Activated CD8-positive, alpha-beta memory T cell treated with anti-CD3 and anti-CD28 coated beads for 48 hours (primary cell): ENCODE data around the gene IL1RAPL2.
"Not testable (repeated sequence)": the region's sequence is repeated elsewhere in the genome, so short reads cannot be mapped to it uniquely, and the experiment has no call there.

Experiments
- DNase-seq, 3 experiments: peaks; one replicate each; pipeline ENCODE4 v3.0.0-alpha.2; 2020; ENCODE audit warnings: low read depth in 2 of 3, low spot score in 2 of 3

Gene IL1RAPL2

GRCh38 chrX:104565791-104566680, at the start of gene IL1RAPL2:
Gene IL1RAPL2 (plus strand): TSS chrX:104566199.
- DNase-seq: no peak

- DNase-seq: no peak
These were observed 43.6 kb upstream of the IL1RAPL2 start for GRCh38 chrX:104522386-104522785.

- DNase-seq: no peak
These were observed 42.1 kb upstream of the IL1RAPL2 start for GRCh38 chrX:104523858-104524257.

- DNase-seq: no peak
These were observed 26.9 kb upstream of the IL1RAPL2 start for GRCh38 chrX:104539081-104539480.

- DNase-seq: not testable (repeated sequence)
These were observed 23.6 kb upstream of the IL1RAPL2 start for GRCh38 chrX:104542447-104542846.

- no peak for DNase-seq
These were observed 1.7 kb upstream of the IL1RAPL2 start for GRCh38 chrX:104564335-104564734.

- no peak for DNase-seq
These were observed 887 bp upstream of the IL1RAPL2 start for GRCh38 chrX:104564921-104565703.

GRCh38 chrX:104566681-104567501, 892 bp downstream of the IL1RAPL2 start:
- no peak for DNase-seq

GRCh38 chrX:104567506-104567905, 1.5 kb downstream of the IL1RAPL2 start:
- no peak for DNase-seq

- DNase-seq: no peak
These were observed 2.4 kb downstream of the IL1RAPL2 start for GRCh38 chrX:104568304-104568915.

GRCh38 chrX:104618106-104618895, 52.3 kb downstream of the IL1RAPL2 start:
- DNase-seq: no peak

- DNase-seq: no peak
These were observed 55.8 kb downstream of the IL1RAPL2 start for GRCh38 chrX:104621781-104622180.

GRCh38 chrX:104641176-104641575, 75.2 kb downstream of the IL1RAPL2 start:
- DNase-seq: no peak

GRCh38 chrX:104647084-104647483, 81.1 kb downstream of the IL1RAPL2 start:
- no peak for DNase-seq

- no peak for DNase-seq
These were observed 93.2 kb downstream of the IL1RAPL2 start for GRCh38 chrX:104659005-104659744.

GRCh38 chrX:104660092-104660491, 94.1 kb downstream of the IL1RAPL2 start:
- no peak for DNase-seq

GRCh38 chrX:104662694-104663093, 96.7 kb downstream of the IL1RAPL2 start:
- DNase-seq: no peak

- no peak for DNase-seq
These were observed 99.7 kb downstream of the IL1RAPL2 start for GRCh38 chrX:104665691-104666090.

- DNase-seq: no peak
These were observed 102.6 kb downstream of the IL1RAPL2 start for GRCh38 chrX:104668550-104668949.
